VCaP (cell line): ENCODE measurements around the gene WWOX.

Experiments
- H3K27ac ChIP-seq: fragments of 450-650 bp; 2 replicates; pipeline ENCODE4 v1.5.1; 2017
- TF ChIP-seq, protein P1 (sequence below): fragments of 450-650 bp; conservative IDR thresholded peaks from 2 replicates; pipeline ENCODE4 v1.5.1; 2017; ENCODE audit warnings: mild to moderate bottlenecking, moderate library complexity

Gene WWOX

GRCh38 chr16:78932355-78932943, 833.0 kb downstream of the WWOX start:
- TF ChIP-seq, protein P1, sequence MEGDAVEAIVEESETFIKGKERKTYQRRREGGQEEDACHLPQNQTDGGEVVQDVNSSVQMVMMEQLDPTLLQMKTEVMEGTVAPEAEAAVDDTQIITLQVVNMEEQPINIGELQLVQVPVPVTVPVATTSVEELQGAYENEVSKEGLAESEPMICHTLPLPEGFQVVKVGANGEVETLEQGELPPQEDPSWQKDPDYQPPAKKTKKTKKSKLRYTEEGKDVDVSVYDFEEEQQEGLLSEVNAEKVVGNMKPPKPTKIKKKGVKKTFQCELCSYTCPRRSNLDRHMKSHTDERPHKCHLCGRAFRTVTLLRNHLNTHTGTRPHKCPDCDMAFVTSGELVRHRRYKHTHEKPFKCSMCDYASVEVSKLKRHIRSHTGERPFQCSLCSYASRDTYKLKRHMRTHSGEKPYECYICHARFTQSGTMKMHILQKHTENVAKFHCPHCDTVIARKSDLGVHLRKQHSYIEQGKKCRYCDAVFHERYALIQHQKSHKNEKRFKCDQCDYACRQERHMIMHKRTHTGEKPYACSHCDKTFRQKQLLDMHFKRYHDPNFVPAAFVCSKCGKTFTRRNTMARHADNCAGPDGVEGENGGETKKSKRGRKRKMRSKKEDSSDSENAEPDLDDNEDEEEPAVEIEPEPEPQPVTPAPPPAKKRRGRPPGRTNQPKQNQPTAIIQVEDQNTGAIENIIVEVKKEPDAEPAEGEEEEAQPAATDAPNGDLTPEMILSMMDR = no peak
- H3K27ac ChIP-seq = no peak overlapping the region

DNA sequence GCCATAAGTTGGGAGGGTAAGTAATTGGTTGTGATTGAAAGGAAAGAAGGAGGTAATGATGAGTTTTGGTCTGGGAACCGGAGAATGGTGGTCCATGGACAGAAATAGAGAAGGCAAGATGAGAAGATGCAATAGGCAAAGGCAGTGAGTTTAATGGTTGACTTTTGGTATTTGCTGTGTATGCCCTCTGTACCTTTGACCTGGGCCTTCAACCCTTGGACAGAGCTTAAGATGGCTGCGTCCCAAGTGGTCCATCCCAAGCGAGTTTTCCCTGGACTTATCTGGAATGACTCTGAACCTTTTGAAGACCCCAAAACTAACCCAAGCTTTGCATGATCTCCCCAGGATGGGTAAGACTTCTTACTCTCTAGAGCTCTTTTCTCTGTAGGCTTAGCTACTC, 836.6 kb downstream of the WWOX start:
- TF ChIP-seq, protein P1 = no peak
- H3K27ac ChIP-seq = no peak overlapping the region

DNA sequence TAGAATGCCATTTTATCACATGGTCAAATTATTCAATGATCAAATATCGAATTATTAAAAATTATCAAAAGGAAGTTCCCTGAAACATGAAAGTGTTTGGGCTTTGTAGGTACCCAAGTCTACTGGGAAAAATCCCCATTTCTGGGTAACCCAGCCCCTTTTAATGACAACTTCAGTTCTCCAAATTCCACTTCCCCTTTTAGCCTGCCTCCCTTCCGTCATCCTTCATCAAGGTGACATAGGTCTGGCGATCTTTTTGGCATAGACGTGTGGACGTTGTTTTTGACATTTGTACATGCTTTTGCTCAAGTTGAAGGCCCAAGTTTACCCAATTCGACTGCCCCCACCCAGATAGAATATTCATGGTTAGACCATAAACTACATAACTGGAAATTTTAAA, 840.1 kb downstream of the WWOX start:
- TF ChIP-seq, protein P1 = no peak
- H3K27ac ChIP-seq = no peak overlapping the region

- H3K27ac ChIP-seq = no peak overlapping the region
Observed at GRCh38 chr16:78942625-78943245, 843.3 kb downstream of the WWOX start.

GRCh38 chr16:78945336-78945735, 845.9 kb downstream of the WWOX start:
- no peak overlapping the region for H3K27ac ChIP-seq
- TF ChIP-seq, protein P1 = no peak

More at GRCh38 chr16:78942625-78943245, 843.3 kb downstream of the WWOX start:
- TF ChIP-seq, protein P1 = no peak

- TF ChIP-seq, protein P1 = no peak
Observed at GRCh38 chr16:78946556-78946955, 847.1 kb downstream of the WWOX start.

DNA sequence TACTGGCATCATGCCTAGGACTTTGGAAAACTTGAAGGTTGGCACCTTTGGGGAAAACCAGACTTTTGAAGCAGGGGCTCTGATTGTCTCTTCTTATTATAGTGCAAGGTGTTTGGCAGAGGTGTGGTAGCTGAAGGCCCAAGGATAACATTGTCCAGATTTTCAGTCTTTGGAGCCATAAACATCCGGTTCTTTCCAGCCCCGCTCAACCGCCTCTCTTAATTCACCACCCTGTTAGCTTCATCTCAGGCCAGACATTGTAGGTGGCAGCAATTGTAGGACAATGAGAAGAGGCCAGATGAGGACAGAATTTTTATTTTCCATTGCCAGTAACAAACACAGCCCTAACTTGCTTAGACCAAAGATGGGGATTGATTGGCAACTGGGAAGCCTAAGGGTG, 851.3 kb downstream of the WWOX start:
- TF ChIP-seq, protein P1 = no peak
- no peak overlapping the region for H3K27ac ChIP-seq

More at GRCh38 chr16:78946556-78946955, 847.1 kb downstream of the WWOX start:
- no peak overlapping the region for H3K27ac ChIP-seq
